GM18526 (cell line): ENCODE results near the gene RCOR3.

Experiments used
- POLR2A ChIP-seq: IDR thresholded peaks from 3 replicates; pipeline ENCODE4 v1.6.1; 2011; ENCODE audit not compliant: insufficient read length; ENCODE audit errors: extremely low read depth

Gene RCOR3

DNA sequence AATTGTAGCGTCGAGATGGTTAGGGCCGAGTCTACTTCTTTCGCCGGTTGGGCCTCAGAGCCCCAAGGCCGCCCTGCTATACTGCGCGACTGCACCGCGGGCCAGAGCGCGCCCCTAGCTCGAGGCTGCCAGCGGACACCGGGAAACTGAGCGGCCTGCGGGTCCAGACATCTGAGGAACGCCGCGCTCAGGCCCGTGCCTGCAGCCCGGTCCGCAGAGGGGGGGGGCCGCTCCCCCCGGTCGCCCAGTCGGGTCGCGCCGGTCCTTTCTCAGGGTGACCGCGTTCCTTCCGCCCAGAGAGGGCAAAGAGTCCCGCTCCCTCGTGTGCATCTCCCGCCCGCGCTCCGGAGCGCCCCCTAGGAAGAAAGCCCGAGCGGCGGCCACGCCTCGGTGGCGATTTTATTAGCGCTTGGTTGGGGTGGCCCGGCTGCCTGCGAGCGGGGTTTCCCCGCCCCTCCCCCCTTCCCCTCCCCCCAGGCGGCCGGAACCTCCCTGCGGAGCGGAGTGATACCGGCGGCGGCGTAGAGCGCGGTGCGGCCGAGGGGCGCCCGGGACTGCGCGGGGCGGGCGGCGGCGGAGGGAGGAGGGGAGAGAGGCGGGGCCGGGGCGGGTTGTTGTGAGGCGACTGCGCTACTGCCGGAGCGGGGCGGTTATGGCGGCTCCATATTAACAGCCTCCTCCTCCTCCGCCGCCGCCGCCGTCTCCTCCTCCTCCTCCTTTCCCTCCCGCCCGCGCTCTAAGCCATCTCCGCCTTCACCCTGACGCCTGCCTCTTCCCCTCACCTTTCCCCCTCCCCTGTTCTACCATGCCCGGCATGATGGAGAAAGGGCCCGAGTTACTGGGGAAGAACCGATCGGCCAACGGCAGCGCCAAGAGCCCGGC, at the start of gene RCOR3:
RCOR3 (plus strand) TSS at position 611 of the 882 bp plus-strand sequence; CDS start at position 806, 195 bp downstream.
- TF ChIP-seq POLR2A: peak; percentile 63

DNA sequence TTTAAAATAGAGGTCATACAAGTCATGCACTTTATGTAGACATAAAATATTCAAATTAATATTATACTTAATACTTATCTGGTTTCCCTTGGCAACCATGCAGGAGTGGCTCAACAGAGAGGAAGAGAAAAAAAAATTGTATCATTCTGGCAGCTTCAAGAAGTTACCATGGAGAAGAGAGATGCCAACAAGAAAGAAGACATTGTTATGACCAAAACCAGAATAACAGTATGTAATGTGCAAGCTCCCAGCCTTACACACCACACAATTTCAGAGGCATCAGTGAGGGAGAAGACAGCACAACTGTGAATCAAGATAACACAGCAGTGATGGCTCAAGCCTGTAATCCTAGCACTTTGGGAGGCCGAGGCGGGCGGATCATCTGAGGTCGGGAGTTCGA, 49.1 kb upstream of the RCOR3 start:
- TF ChIP-seq POLR2A: no peak

DNA sequence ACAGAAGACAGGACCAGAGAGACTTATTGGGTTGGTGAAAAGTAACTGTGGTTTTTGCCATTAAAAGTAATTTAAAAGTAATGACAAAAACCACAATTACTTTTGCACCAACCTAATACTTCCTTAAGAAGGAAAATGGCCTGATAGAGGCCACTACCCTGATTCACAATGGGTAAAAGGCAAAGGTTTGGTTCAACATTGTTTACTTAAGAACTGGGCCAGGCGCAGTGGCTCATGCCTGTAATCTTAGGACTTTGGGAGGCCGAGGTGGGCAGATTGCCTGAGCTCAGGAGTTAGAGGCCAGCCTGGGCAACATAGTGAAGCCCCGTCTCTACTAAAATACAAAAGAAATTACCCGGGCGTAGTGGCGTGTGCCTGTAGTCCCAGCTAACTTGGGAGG, 48.2 kb upstream of the RCOR3 start:
- no peak for TF ChIP-seq POLR2A

DNA sequence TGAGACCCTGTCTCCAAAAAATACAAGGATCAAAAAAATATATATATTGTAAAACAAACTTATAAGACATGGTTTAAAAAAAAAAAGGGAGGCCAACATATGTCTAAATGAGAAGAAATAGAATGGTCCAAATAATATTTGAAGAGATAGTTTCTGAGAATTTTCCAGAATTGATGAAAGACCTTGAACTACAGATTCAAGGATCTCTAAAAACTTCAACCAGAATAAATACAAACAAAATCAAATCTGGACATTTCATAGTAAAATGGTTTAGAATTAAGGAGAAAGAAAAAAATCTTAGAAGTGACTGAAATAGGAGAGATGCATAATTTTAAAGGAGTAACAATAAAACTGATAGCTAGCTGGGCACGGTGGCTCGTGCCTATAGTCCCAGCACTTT, 45.5 kb upstream of the RCOR3 start:
- no peak for TF ChIP-seq POLR2A

DNA sequence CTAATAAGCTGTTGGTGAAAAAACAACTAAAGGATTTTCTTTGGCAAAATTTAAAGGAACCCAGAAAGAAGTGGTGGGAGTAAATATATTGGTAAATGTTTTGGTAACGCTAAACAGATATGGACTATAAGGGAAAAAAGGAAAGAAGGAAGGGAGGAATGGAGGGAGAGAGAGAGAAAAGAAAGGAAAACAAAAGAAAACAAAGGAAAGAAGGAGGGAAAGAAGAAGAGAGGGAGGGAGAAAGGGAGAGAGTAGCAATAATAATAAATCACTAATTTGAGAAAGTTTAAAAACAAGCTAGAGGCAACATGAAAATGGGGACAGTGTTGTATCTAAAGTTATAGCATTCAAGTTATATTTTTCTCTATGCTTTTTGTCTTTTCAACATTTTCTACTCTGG, 43.6 kb upstream of the RCOR3 start:
- TF ChIP-seq POLR2A: no peak

DNA sequence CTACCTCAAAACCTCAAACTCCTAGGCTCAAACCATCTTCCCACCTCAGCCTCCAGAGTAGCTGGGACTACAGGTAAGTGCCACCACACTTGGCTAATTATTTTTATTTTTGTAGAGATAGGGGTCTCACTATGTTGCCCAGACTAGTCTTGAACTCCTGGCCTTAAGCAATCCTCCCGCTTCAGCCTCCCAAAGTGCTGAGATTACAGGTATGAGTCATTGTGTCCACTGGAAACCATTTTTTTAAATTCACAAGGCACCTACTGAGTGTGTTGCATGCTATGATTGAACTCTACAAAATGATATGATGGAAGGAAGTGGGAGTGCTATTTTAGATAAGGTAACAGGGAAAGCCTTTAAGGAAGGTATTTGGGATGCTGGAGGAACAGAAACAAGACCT, 41.8 kb upstream of the RCOR3 start:
- TF ChIP-seq POLR2A: no peak

DNA sequence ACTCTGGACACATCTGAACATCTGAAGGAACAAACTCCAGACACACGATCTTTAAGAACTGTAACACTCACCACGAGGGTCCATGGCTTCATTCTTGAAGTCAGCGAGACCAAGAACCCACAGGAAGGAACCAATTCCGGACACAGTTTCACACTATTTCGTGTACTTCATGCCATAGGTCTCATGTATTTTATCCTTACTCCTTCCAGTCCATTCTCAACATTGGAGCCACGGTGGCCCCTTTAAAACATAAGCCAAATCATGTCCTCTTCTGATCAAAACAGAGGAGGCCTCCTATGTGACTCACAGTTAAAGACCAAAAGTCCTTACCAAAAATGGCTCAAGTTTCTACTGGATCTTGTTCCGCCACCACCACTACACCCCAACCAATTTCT, 29.8 kb upstream of the RCOR3 start:
- TF ChIP-seq POLR2A: no peak

DNA sequence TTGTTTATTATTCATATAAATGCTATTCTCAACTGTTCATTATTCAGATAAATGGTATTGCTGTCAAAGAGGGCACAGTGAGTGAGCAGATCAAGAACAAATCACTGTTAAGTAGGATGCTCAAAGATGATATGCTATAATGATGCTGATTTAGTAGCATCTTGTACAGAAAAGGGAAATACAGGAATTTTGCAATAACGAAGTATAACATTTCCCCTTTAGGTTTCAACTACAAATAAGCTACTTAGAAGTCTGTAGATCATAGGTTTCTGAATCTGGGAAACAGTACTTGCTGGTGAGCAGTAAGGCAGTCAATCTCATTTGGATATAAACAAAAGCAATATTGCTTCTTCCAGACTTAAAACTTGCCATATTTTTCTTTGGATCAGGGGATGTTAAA, 27.3 kb upstream of the RCOR3 start:
- no peak for TF ChIP-seq POLR2A

DNA sequence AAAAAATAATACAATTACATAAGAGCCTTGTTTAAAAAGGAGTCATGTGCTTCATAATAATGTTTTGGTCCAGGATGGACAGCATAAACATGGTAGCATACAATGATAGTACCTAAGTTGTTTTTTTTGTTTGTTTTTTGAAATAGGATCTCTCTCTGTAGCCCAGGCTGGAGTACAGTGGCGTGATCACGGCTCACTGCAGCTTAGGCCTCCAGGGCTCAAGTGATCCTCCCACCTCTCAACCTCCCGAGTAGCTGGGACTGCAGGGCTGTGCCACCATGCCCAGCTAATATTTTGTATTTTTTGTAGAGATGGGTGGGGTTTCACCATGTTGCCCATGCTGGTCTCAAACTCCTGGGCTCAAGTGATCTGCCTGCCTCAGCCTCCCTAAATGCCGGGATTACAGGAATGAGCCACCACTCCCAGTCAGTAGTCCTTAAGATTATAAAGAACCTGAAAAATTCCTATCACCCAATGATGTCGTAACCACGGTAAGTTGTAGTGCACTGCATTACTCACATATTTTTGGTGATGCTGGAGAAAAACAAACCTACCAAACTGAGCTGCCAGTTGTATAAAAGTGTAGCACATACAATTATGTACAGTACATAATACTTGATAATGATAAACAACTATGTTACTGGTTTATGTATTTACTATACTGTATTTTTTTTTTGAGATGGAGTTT, 22.4 kb upstream of the RCOR3 start:
- TF ChIP-seq POLR2A: no peak

DNA sequence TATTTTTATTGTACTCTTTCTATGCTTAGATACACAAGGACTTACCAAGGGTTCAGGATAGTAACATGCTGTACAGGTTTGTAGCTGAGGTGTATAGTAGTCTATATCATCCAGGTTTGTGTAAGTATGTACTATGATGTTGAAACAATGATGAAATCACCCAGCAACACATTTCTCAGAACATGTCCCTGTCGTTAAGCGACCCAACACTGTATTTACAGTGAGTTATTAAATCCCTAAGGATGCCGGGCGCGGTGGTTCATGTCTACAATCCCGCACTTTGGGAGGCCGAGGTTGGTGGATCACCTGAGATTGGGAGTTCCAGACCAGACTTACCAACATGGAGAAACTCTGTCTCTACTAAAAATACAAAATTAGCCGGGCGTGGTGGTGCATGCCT, 21.6 kb upstream of the RCOR3 start:
- no peak for TF ChIP-seq POLR2A

DNA sequence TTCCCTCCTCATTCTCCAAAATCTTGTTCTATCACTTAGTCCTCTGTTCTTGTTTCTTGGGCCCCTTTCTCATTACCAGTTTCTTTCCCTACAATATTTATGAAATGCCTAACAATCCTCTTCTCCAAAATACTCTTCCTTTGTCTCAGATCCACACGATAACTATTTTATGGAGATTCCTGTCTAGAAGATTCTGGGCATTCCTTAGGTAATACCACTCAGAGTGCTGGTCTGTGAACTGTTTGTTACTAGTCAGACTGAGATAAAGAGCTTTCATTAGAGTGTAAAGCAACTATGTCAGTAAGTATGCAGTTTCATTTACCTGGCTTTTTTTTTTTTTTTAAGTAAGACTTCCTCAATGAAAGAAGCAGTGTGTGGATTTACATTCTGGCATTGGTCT, 18.1 kb upstream of the RCOR3 start:
- no peak for TF ChIP-seq POLR2A

DNA sequence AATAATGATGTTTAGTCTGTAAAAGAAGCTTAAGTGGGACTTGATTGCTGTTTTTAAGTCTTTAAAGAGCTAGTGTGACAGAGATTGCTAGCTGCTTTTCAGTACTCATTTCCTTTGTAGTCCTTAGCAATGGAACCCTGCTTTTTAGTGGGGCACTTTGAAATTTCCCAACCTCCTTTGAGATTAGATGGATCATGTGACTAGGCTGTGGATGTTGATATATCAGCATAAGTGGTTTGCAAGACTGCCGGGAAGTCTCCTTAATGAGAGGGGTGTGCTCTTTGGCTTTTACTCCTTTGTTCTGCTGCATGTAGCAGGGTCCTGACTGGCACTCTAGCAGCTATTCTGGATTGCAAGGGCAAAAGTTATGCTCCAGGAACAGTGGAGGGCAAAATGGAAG, 11.2 kb upstream of the RCOR3 start:
- TF ChIP-seq POLR2A: no peak

DNA sequence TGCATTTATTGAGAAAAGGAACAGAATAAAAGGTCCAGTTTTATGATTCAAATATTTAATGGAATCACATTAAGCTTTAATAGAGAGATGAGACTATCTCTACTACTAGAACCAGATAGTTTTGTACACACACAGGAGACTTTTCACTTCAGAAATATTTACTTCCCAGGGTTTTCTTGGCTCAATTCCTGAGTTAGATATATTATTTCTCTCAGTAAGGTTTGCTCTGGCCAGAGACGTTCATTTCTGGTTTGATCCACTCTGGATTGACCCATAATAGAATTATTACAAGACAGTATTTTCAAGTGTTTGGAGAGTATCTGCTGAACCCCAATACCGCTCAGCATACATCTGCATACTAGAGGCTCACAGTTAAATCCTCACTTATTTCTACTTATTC, 1.3 kb upstream of the RCOR3 start:
- no peak for TF ChIP-seq POLR2A

DNA sequence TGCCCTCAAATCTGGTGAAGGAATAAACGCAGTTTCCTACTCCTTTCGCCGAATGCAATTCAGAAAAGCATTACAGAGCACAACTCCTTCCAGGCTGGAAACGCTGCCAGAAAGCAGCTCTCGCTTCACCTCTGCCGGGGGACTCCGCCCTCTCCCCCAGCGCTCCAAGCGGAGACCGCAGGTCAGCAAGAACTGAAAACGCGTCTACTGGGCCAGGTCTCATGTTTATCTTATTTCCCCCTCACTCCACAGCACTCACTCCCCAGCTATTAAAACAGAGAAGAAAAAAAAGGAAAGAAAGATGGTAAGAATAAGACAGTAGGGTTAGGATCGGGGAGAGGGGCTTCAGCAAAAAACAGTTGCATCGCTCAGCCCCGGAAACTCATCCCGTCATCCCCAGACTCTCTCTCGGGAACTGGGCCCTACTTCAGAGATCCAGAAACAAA, 833 bp upstream of the RCOR3 start:
- TF ChIP-seq POLR2A: no peak

DNA sequence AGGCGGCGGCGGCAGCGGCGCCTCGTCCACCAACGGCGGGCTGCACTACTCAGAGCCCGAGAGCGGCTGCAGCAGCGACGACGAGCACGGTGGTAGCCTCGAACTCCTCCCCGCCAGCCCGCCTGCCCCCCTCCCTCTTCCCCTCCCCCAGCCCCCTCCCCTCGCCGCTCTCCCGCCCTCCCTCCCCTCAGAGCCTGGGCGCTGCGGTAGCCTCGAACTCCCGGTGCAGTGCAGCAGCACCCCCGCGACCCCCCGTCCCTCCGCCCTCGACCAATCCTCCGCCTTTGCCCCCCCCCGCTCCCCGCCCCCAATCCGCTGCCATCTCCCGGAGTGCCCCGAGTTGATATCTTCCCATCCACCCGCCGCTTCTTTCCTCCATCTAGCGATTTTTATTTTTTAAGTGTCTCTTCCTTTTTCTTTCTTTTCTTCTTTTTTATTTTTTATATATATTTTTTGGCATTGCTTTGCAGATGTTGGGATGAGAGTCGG, 516 bp downstream of the RCOR3 start:
- peak; percentile 35 for TF ChIP-seq POLR2A
